SU-DHL-6 (cell line): ENCODE measurements around the gene IP6K3.

Source experiments
- H2AFZ ChIP-seq: fragments of 200-600 bp; sonication (generic); 2 replicates; pipeline ENCODE4 v1.6.1; 2014; ENCODE audit warnings: low read depth, mild to moderate bottlenecking, moderate library complexity, mixed read lengths, antibody characterized with exemption, low read length; ENCODE audit not compliant: severe bottlenecking
- H3F3A ChIP-seq: fragments of 200-600 bp; shearing (Covaris generic); 2 replicates; pipeline ENCODE4 v1.6.0; 2016; ENCODE audit warnings: antibody characterized with exemption, mild to moderate bottlenecking; ENCODE audit not compliant: insufficient read depth
- H3K27ac ChIP-seq: fragments of 200-600 bp; sonication (generic); 2 replicates; pipeline ENCODE4 v1.5.1; 2016; ENCODE audit warnings: low read depth, mild to moderate bottlenecking, low read length, moderate library complexity, mixed read lengths
- H3K27me3 ChIP-seq: fragments of 200-600 bp; sonication (generic), shearing (Covaris generic); 2 replicates; pipeline ENCODE4 v1.6.0; 2014; ENCODE audit warnings: mild to moderate bottlenecking, low read length
- H3K36me3 ChIP-seq: fragments of 200-600 bp; sonication (generic); 2 replicates; pipeline ENCODE4 v1.6.1; 2014; ENCODE audit warnings: mild to moderate bottlenecking, low read length, mixed read lengths
- H3K4me2 ChIP-seq: fragments of 300-600, 200-600 bp; shearing (Covaris generic), sonication (generic); 2 replicates; pipeline ENCODE4 v1.6.0; 2014; ENCODE audit warnings: low read length, low read depth, mild to moderate bottlenecking; ENCODE audit not compliant: poor library complexity, severe bottlenecking
- H3K4me3 ChIP-seq: fragments of 200-600 bp; sonication (generic); 2 replicates; pipeline ENCODE4 v1.5.1; 2014; ENCODE audit warnings: antibody characterized with exemption, low read length, mild to moderate bottlenecking, mixed read lengths; ENCODE audit not compliant: insufficient read depth, poor library complexity, severe bottlenecking
- H3K79me2 ChIP-seq: fragments of 200-600 bp; sonication (generic); 2 replicates; pipeline ENCODE4 v1.6.1; 2014; ENCODE audit warnings: mild to moderate bottlenecking, low read length, moderate library complexity; ENCODE audit not compliant: insufficient read depth
- H3K9ac ChIP-seq: fragments of 200-600 bp; sonication (generic); 2 replicates; pipeline ENCODE4 v1.7.0; 2014; ENCODE audit warnings: mild to moderate bottlenecking, low read length
- H3K9me2 ChIP-seq: fragments of 200-600 bp; sonication (generic); replicated peaks from 2 replicates; pipeline ENCODE4 v1.6.1; 2014; ENCODE audit warnings: low read length; ENCODE audit not compliant: insufficient read depth
- H3K9me3 ChIP-seq: fragments of 200-600 bp; sonication (generic); 2 replicates; pipeline ENCODE4 v1.6.1; 2014; ENCODE audit warnings: low read length, mixed read lengths; ENCODE audit not compliant: insufficient read depth
- H4K20me1 ChIP-seq: fragments of 200-600 bp; sonication (generic); 2 replicates; pipeline ENCODE4 v1.6.1; 2014; ENCODE audit warnings: low read depth, mild to moderate bottlenecking, antibody characterized with exemption, low read length, moderate library complexity, mixed read lengths
- EZH2phosphoT487 ChIP-seq: fragments of 200-600 bp; sonication (generic), shearing (Covaris generic); conservative IDR thresholded peaks from 2 replicates; pipeline ENCODE4 v1.6.1; 2018; ENCODE audit warnings: mild to moderate bottlenecking, antibody characterized with exemption, low read length, moderate library complexity, mixed read lengths
- TF ChIP-seq, protein P1 (sequence below): fragments of 200-600 bp; sonication (generic); IDR thresholded peaks from one replicate; pipeline ENCODE4 v1.5.1; 2017; ENCODE audit warnings: antibody characterized with exemption, mild to moderate bottlenecking, low read length, moderate library complexity; ENCODE audit not compliant: insufficient read depth, poor library complexity, severe bottlenecking

Gene IP6K3

DNA sequence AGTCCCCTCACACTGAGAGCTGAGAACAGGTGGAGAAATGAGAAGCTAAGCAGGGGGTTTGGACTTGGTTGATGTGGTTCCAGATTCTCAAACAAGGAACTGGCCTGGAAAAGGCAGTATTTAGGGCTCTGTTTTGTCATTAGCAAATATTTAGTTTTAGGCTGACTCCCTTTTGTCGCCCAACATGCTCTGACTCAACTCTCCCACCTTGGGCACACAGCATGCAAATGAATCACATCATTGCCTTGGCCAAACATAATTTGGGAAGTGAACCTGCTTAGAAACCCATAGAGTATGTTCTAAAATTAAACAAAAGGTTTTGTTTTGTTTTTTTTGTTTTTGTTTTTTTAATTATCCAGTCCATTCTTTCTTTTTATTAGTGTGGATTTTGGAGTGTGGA lies 25.7 kb downstream of the IP6K3 start:
- Histone ChIP-seq H3K9me2 (no peaks in the 10 kb centered on the region), H3K27ac (no peak overlapping the region), H3K4me2 (no peak overlapping the region), H4K20me1 (no peaks in the 10 kb centered on the region), H3K4me3 (no peak overlapping the region), H3K36me3 (no peaks in the 10 kb centered on the region), H3F3A (no peaks in the 10 kb centered on the region), H3K9me3 (no peaks in the 10 kb centered on the region), H3K27me3 (0 out of 2 replicates have a peak, but pooled peaks cover 4% of the 10 kb centered on the region), H3K79me2 (no peaks in the 10 kb centered on the region), H3K9ac (no peak overlapping the region), H2AFZ (no peak overlapping the region)
- no peak for TF ChIP-seq EZH2phosphoT487
- TF ChIP-seq, protein P1, sequence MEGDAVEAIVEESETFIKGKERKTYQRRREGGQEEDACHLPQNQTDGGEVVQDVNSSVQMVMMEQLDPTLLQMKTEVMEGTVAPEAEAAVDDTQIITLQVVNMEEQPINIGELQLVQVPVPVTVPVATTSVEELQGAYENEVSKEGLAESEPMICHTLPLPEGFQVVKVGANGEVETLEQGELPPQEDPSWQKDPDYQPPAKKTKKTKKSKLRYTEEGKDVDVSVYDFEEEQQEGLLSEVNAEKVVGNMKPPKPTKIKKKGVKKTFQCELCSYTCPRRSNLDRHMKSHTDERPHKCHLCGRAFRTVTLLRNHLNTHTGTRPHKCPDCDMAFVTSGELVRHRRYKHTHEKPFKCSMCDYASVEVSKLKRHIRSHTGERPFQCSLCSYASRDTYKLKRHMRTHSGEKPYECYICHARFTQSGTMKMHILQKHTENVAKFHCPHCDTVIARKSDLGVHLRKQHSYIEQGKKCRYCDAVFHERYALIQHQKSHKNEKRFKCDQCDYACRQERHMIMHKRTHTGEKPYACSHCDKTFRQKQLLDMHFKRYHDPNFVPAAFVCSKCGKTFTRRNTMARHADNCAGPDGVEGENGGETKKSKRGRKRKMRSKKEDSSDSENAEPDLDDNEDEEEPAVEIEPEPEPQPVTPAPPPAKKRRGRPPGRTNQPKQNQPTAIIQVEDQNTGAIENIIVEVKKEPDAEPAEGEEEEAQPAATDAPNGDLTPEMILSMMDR = no peak

DNA sequence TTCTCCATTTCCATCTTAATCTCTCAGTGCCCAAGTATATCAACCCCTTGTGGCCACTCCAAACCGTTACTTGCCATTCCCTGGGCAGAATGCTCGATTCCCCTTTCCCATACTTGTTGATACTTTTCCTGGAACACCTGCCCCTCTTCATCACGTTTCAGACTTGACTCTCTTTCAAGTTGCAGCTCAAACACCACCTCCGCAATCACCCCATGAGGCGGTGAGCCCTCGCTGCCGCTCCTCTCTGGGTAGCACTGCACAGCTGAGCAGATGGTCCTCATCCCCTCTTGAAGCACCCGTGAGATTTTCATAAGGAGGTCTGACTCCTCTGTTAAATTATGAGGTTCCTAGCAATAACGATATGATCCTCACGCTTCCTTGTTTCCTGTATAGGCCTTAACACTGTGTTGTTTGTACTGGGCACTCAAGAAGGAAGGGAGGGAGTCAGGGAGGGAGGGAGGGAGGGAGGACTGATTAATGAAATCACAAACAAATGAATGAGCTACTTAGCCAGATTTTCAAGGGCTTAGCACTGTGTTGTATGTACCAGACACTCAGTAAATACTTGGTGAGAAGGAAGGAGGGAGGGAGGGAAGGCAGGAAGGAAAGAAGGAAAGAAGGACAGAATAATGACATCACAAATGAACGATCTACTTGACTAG lies 27.2 kb downstream of the IP6K3 start:
- no peak overlapping the region for H3K27ac ChIP-seq
- TF ChIP-seq, protein P1 = no peak
- TF ChIP-seq EZH2phosphoT487 = no peak

DNA sequence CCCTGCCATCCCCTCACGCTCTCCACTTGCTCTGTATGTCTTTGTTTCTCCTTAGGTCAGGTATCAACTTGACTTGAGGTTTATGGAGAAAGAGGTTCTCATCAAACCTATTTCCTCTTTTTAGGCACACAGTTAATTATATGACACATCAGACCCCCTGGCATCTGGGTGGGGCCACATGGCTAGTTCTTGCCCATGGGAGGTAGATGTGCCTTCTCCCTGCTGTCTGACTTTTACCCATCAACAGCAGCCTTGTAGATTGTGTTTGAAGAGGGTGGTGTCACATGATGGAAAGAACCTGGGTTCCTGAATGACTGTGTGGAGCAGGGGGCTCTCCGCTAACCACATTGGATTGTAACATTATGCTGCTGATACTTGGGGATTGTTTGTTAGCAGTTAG lies 28.0 kb downstream of the IP6K3 start:
- no peak overlapping the region for H3K27ac ChIP-seq
- H3K4me2 ChIP-seq = no peak overlapping the region

More for the DNA sequence above, 27.2 kb downstream of the IP6K3 start:
- H4K20me1 ChIP-seq = no peaks in the 10 kb centered on the region
- no peaks in the 10 kb centered on the region for H3F3A ChIP-seq
- H2AFZ ChIP-seq = no peak overlapping the region
- no peaks in the 10 kb centered on the region for H3K9me3 ChIP-seq
- no peaks in the 10 kb centered on the region for H3K36me3 ChIP-seq
- H3K79me2 ChIP-seq = no peaks in the 10 kb centered on the region
- H3K27me3 ChIP-seq = 0 out of 2 replicates have a peak, but pooled peaks cover 4% of the 10 kb centered on the region
- H3K9ac ChIP-seq = no peak overlapping the region
- no peak overlapping the region for H3K4me3 ChIP-seq
- H3K4me2 ChIP-seq = no peak overlapping the region
- H3K9me2 ChIP-seq = no peaks in the 10 kb centered on the region

More for the DNA sequence above, 28.0 kb downstream of the IP6K3 start:
- 0 out of 2 replicates have a peak, but pooled peaks cover 4% of the 10 kb centered on the region for H3K27me3 ChIP-seq
- H3K4me3 ChIP-seq = no peak overlapping the region
- H3K9me3 ChIP-seq = no peaks in the 10 kb centered on the region
- no peak overlapping the region for H3K9ac ChIP-seq
- H3K79me2 ChIP-seq = no peaks in the 10 kb centered on the region
- no peaks in the 10 kb centered on the region for H3K36me3 ChIP-seq
- no peak overlapping the region for H2AFZ ChIP-seq
- H4K20me1 ChIP-seq = no peaks in the 10 kb centered on the region
- no peaks in the 10 kb centered on the region for H3K9me2 ChIP-seq
- TF ChIP-seq EZH2phosphoT487 = no peak
- TF ChIP-seq, protein P1 = no peak
- H3F3A ChIP-seq = no peaks in the 10 kb centered on the region
